Amygdala (tissue), 56 donors: Measurements from ENCODE around the gene CCDC148.
"Not testable (repeated sequence)": the region's sequence is repeated elsewhere in the genome, so short reads cannot be mapped to it uniquely, and the experiment has no call there.

ENCODE experiments used
- DNase-seq, 56 donors: peaks; one replicate each; lab custom pipeline; 2025; lab: John Stamatoyannopoulos, UW

CCDC148 gene

DNA sequence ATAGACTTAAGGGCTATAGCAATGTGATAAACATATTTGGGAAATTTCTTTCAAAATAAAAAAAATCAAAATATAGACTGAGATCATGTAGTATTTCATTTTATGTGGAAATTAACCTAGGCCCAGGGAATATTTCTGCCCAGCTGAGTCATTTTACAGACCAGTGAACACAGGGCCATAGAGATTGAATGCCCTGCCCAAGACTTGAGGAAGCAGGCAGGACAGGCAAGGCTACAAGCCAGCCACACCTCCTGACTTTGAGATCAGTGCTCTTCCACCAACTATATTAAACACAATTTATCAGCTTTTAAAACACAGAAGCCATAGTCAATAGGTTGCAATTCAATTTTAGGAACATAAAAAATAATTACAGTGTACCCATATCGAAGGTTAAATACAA lies 12.9 kb downstream of the CCDC148 start:
- no peak for DNase-seq

- DNase-seq: not testable (repeated sequence)
Observed at GRCh38 chr2:158439062-158439461, 17.5 kb downstream of the CCDC148 start.

DNA sequence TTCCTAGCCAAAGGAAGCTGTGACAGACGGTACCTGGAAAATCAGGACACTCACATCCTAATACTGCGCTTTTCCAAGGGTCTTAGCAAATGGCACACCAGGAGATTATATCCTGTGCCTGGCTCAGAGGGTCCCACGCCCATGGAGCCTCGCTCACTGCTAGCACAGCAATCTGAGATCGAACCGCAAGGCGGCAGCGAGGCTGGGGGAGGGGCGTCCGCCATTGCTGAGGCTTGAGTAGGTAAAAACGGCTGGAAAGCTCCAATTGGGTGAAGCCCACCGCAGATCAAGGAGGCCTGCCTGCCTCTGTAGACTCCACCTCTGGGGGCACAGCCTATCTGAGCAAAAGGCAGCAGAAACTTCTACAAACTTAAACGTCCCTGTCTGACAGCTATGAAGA lies 22.8 kb downstream of the CCDC148 start:
- DNase-seq: not testable (repeated sequence)

DNA sequence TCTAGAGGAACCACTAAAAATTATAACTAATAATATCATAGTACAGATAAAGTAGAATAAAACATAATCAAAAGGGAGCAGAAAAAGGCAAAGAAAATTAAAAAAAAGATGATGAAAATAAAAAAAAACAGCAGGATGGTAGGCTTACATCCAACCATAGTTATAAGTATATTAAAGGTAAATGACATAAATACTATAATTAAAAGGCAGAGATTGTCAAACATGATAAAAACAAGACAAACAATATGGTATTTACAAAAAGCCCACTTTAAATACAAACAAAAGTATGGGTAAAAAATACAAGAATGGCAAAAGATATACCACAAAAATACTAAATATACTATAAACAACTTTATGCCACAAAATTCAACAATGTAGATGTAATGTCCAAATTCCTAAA lies 24.4 kb downstream of the CCDC148 start:
- no peak for DNase-seq

DNA sequence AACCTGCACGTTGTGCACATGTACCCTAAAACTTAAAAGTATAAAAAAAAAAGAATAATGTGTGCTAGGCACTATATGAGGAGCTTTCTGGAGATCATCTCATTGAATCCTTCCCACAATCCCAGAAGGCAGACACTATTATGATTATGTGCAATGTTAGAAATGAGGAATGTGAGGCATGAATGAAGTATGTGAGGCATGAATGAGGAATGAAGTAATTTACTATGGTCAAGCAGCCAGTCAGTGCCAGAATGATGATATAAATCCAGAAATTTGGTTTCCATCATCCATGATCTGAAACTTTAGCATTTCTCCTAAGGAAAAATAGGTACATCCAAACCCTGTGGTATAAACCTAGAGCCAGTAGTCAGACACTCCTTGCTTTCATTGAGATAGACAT lies 42.0 kb downstream of the CCDC148 start:
- DNase-seq: no peak

DNA sequence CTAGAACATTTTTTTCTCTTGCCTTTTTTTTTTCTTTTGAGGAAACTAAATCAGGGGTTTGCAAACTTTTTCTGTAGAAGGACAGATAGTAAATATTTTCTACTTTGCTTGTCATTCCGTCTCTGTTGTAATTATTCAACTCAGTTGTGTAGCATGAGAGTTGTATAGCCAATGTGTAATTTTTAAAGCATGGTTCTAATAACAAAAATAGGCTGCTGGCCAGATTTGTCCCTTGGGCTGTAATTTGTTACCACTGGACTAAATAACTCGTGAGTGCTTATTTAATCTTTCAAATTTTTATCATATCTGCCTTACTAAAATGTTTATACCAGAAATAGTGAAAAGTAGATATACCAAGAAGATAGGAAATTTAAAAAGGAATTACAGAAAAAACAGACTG lies 43.0 kb downstream of the CCDC148 start:
- DNase-seq: no peak

- no peak for DNase-seq
Observed at GRCh38 chr2:158412206-158412605, 44.3 kb downstream of the CCDC148 start.

DNA sequence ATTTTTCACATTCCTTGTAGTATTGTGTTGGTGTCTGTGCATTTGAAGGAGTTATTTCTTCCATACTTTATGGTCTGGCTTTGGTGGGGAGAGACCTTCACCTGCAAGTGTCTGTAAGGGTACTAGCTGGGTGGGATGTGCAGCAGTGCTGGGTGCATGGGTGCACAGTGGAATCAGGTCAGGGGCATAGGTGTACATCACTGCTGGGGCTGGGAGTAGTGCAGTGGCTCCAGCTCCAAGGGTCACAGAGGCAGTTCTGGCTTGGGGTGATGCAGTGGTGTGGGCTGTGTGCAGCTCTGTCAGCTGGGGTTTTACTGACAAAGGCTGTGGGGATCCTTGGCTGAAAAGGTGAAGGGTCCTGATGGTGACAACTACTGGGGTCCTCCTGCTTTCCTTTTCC lies 44.8 kb downstream of the CCDC148 start:
- no peak for DNase-seq

DNA sequence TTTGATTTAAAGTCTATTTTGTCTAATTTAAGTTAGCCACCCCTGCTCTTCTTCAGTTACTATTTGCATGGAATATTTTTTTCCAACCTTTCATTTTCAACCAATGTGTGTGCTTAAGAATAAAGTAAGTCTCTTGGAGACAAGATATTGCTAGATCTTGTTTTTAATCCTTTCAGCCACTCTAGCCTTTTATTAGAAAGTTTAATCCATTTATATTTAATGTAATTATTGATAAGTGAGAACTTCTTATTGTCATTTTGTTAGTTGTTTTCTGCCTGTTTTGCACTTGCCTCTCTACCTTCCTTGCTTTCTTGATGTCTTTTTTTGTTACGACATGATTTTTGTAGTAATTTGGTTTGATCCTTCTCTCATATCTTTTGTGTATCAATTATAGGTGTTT lies 46.4 kb downstream of the CCDC148 start:
- DNase-seq: no peak

DNA sequence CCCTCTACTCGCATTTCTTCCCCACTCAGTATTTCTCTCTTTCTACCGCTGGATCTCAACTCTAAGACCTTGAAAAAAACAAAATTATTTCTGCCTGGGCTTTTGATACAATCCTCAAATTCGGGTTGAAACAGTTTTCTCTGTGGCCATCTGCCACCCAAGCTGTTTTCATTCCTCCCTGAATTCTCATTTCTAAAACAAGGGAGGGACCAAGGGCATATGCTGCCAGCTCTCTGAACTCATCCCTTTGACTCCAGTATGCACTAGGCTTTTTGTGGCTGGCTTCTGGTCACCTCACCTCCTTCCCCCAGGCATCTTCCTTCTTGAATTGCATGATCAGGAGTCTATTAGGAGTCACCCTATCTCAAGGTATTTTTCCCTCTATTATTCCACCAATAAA lies 49.5 kb downstream of the CCDC148 start:
- peak in 3 of 56 donors; percentile 0 to 7 (median 1) for DNase-seq

DNA sequence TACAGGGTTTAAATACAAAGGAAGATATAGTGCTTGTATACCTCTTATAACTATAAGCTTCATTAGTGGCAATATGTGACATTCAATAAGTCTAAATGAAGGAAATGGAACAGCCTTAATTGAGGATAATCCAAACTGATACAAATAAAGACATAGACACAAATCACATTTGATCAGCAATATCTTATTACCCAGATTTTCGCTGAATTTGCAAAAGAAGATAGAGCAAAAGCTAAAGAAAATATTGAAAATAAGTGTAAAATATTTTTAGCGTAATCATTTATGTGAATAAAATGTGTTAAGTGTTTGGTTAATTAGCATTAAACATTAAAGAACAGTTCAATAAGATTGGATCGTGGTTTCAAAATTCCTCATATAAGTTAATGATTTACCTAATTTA lies 51.2 kb downstream of the CCDC148 start:
- no peak for DNase-seq

DNA sequence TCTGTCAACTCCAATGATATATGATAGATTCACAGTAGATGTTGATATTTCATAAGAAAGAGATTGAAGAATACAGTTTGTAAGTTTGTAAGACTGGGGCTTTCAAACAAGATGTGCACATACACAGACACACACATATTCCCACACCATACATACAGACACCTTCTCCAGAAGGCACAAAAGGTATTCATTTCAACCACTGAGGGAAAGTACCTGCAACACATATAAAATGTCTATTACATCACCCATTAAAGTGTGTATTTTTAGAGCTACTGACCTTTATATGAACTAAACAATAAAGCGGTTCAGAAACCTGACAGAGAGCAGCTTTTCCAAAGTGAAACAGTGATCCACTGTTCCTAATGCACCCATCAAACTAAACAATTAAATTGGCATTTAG lies 53.3 kb downstream of the CCDC148 start:
- no peak for DNase-seq

- DNase-seq: no peak
Observed at GRCh38 chr2:158402665-158403064, 53.9 kb downstream of the CCDC148 start.

DNA sequence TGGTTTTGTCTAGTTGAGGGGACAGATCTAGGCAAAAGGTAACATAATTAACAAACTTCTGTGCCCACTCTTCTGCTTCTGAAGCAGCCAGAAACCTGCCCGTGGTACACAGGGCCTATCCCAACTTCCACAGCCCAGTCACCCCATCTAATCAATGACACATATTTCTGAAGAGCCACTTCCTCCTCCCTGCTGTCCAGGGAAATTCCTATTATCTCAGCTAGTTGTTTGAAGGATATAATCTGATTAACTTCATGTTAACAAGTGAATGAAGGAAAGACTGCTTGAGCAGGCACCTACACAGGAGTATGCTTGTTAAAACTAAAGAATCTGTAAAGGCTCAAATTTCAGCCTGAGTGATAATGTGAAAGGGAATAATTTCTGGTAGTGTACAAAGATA lies 61.4 kb downstream of the CCDC148 start:
- DNase-seq: no peak

- DNase-seq: no peak
Observed at GRCh38 chr2:158394453-158394852, 62.1 kb downstream of the CCDC148 start.

DNA sequence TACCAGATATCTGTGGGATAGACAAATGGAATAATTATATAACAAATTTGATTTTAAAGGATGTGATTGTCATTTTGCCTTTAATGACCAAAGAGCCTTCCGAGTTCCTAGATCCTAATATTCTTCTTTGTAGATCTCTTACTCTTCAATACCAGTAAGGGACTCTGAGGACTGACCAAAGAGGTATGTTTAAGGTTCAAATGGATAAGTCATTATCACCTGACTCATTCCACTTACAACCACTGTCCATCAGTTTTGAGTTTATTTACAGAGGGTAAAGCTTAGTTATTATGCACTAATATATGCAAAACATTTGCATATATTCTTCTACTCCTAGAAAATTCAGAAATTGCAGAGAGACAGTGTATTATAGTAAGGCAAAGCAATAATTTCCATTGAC lies 62.7 kb downstream of the CCDC148 start:
- no peak for DNase-seq

- DNase-seq: no peak
Observed at GRCh38 chr2:158392687-158393086, 63.9 kb downstream of the CCDC148 start.

DNA sequence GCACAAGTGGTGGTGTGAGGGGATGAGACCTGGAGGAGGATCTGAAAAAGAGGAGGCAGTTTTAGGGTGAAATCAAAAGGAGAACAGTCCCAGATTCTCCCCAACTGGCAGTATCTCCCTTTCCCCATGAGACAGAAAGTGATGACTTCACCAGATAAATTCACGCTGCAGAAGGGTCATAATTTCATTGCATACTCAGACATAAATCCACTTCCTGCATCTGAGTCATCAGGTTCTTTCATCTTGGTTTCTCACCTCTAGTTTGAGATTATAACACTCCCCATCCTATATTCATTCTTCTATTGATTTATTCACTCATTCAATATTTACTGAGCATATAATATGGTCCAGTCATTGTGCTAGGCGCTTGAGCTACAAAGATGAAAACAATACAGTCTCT lies 64.7 kb downstream of the CCDC148 start:
- no peak for DNase-seq

DNA sequence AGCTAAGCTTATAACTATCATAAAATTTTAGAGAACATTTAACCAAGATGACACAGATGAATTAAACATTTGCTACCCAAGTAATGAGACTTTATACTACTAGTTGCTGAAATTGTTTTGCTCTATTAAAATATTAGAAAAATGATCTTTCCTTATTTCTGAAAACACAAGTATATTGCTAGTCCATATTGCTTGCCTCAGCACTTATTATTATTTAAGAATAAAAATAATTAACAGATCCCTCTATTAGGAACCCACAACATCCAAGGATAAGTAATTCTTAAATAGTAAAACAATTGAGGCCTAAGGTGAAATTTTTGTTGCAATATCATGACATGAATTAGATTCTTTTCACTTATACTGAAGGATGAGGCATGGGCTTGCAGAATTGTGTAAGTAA lies 65.2 kb downstream of the CCDC148 start:
- no peak for DNase-seq

GRCh38 chr2:158388159-158388558 lies 68.4 kb downstream of the CCDC148 start:
- no peak for DNase-seq

DNA sequence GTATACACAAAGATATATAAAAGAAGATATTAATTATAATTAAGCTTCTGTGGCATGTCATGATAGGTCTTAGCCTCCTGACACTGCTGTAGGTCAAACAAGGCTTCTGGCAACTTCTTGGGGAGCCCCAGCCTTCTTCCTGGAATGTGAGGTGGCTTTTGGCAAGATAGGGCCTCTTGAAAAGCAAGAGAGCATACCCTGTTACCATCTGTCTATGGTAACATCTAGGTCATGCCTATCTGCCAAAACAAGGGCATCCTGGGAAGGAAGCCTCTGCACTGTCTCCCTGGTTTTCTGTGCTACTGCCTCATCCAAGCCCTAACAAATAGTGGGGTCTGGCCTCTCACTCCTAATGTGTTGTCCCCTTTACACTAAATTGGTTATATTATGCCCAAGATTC lies 70.9 kb downstream of the CCDC148 start:
- DNase-seq: no peak

DNA sequence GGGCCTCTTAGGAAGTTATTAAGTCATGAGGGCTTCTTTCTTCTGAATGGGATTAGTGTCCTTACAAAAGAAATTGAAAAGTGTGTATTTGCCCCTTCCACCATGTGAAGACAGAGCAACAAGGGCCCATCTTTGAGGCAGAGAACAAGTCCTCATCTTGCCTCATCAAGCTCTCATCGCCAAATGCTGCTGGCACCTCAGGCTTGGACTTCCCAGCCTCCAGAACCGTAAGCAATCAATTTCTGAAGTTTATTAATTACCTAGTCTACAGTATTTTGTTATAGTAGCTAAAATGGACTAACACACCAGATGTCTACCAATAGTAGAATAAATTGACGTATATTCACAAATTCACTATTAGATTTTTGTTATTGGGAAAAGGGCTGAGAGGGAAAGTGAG lies 74.6 kb downstream of the CCDC148 start:
- DNase-seq: no peak

- no peak for DNase-seq
Observed at GRCh38 chr2:158381205-158381604, 75.3 kb downstream of the CCDC148 start.

DNA sequence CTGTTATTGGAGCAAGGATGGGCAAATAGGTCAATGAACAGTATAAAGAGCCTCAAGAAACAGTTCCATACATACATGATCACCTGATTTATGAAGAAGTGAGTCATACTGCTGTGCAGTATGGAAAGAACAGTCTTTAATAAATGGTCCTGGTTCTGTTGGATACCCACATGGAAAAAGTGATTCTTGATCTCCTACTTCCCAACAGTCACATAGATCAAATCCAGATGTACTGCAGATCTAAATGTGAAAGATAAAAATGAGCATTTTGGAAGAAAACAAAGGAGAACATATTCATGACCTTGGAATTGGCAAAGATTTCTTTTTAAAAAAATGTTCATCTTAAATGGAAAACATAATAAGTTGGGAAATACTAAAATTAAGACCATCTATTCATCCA lies 75.8 kb downstream of the CCDC148 start:
- DNase-seq: no peak
